ENCODE results near the gene KRTAP5-3.

DNA sequence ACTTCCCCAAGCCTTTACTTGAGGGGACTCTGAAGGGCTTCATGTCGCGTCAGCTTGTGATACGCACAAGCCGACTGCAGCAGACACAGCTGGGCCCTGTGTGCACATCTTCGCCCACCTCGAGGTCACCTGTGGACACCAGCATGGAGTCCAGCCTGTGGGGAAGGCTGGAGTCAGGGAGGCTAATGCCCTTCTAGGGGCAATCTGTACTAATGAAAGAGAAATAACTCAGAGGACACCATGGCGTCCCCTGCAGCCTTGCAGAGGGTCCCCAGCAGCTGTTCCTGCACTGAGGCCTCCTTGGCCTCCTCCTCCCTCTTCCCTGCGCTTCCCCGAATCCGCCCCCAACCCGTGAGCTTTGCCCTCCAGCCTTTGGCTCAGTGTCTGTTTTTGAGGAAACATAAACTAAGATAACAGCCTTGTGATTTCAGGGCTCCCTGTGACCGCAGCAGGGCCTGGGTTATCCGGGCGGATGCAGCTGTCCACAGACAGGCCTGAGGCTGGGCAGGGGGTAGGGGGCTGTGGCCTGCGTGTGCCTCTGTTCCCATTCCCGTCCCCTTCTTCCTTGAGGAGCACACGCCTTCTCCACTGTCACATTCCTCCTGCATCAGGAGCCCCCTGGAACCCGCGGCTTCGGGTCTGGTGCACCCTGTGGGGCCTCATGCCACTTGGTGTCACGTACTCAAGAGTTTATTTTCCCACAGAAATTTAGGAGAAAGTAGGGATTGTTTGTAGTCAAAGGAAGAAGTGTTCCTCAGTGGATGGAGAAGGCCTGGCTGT is 46.3 kb upstream of the KRTAP5-3 start:
- TF ChIP-seq, protein P1, sequence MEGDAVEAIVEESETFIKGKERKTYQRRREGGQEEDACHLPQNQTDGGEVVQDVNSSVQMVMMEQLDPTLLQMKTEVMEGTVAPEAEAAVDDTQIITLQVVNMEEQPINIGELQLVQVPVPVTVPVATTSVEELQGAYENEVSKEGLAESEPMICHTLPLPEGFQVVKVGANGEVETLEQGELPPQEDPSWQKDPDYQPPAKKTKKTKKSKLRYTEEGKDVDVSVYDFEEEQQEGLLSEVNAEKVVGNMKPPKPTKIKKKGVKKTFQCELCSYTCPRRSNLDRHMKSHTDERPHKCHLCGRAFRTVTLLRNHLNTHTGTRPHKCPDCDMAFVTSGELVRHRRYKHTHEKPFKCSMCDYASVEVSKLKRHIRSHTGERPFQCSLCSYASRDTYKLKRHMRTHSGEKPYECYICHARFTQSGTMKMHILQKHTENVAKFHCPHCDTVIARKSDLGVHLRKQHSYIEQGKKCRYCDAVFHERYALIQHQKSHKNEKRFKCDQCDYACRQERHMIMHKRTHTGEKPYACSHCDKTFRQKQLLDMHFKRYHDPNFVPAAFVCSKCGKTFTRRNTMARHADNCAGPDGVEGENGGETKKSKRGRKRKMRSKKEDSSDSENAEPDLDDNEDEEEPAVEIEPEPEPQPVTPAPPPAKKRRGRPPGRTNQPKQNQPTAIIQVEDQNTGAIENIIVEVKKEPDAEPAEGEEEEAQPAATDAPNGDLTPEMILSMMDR (IDR thresholded peaks at IDR 0.05), result no peak
- TF ChIP-seq POLR2A (IDR thresholded peaks at IDR 0.05), result no peak

All from esophagus squamous epithelium (tissue), 4 donors.